RWPE2 (cell line): Measurements from ENCODE around the gene OCRL.

Source experiments
- ATAC-seq: fragments of 200-7000 bp; cut with Tn5 transposase; 3 replicates; pipeline ENCODE4 v1.9.1; 2021; ENCODE audit warnings: low read depth
- DNase-seq: peaks from one replicate; pipeline ENCODE4 v3.0.0-alpha.2; 2020; ENCODE audit warnings: low spot score
- H3K27ac ChIP-seq: fragments of 450-650 bp; 2 replicates; pipeline ENCODE4 v1.5.1; 2017; ENCODE audit warnings: mild to moderate bottlenecking; ENCODE audit not compliant: poor library complexity, severe bottlenecking
- H3K27me3 ChIP-seq: fragments of 250-450 bp; sonication (Bioruptor Pico); 2 replicates; pipeline ENCODE4 v1.5.1; 2021; ENCODE audit warnings: mild to moderate bottlenecking, moderate library complexity; ENCODE audit not compliant: insufficient read depth, poor library complexity, severe bottlenecking
- H3K36me3 ChIP-seq: fragments of 250-450 bp; sonication (Bioruptor Pico); 2 replicates; pipeline ENCODE4 v1.5.1; 2020; ENCODE audit warnings: low read depth, mild to moderate bottlenecking, moderate library complexity
- H3K4me1 ChIP-seq: fragments of 250-450 bp; sonication (Bioruptor Pico); 2 replicates; pipeline ENCODE4 v1.5.1; 2021; ENCODE audit warnings: mild to moderate bottlenecking, moderate library complexity; ENCODE audit not compliant: insufficient read depth, poor library complexity, severe bottlenecking
- H3K4me3 ChIP-seq: fragments of 250-450 bp; sonication (Bioruptor Pico); 2 replicates; pipeline ENCODE4 v1.5.1; 2021; ENCODE audit warnings: mild to moderate bottlenecking, moderate library complexity; ENCODE audit not compliant: severe bottlenecking
- H3K9me3 ChIP-seq: fragments of 250-450 bp; sonication (Bioruptor Pico); 2 replicates; pipeline ENCODE4 v1.5.1; 2021; ENCODE audit warnings: mild to moderate bottlenecking, moderate library complexity; ENCODE audit not compliant: severe bottlenecking
- TF ChIP-seq, protein P1 (sequence below): fragments of 450-650 bp; IDR thresholded peaks from one replicate; pipeline ENCODE4 v1.5.1; 2017; ENCODE audit warnings: mild to moderate bottlenecking, moderate library complexity; ENCODE audit not compliant: poor library complexity, severe bottlenecking

Gene OCRL

GRCh38 chrX:129626026-129626425 is 86.0 kb downstream of the OCRL start:
- no peak for ATAC-seq
- Histone ChIP-seq H3K36me3 (no peaks in the 10 kb centered on the region), H3K4me1 (no peaks in the 10 kb centered on the region), H3K4me3 (no peak overlapping the region), H3K9me3 (no peaks in the 10 kb centered on the region), H3K27ac (no peak overlapping the region), H3K27me3 (no peaks in the 10 kb centered on the region)
- TF ChIP-seq, protein P1, sequence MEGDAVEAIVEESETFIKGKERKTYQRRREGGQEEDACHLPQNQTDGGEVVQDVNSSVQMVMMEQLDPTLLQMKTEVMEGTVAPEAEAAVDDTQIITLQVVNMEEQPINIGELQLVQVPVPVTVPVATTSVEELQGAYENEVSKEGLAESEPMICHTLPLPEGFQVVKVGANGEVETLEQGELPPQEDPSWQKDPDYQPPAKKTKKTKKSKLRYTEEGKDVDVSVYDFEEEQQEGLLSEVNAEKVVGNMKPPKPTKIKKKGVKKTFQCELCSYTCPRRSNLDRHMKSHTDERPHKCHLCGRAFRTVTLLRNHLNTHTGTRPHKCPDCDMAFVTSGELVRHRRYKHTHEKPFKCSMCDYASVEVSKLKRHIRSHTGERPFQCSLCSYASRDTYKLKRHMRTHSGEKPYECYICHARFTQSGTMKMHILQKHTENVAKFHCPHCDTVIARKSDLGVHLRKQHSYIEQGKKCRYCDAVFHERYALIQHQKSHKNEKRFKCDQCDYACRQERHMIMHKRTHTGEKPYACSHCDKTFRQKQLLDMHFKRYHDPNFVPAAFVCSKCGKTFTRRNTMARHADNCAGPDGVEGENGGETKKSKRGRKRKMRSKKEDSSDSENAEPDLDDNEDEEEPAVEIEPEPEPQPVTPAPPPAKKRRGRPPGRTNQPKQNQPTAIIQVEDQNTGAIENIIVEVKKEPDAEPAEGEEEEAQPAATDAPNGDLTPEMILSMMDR = no peak
- no peak for DNase-seq

- Histone ChIP-seq H3K9me3 (no peaks in the 10 kb centered on the region), H3K4me3 (no peak overlapping the region), H3K36me3 (no peaks in the 10 kb centered on the region), H3K27ac (no peak overlapping the region), H3K27me3 (no peaks in the 10 kb centered on the region), H3K4me1 (no peaks in the 10 kb centered on the region)
- DNase-seq (no peak), ATAC-seq (no peak)
- TF ChIP-seq, protein P1 = no peak
These were observed 89.8 kb downstream of the OCRL start for GRCh38 chrX:129629837-129630236.

GRCh38 chrX:129631849-129632248 is 91.8 kb downstream of the OCRL start:
- no peaks in the 10 kb centered on the region for H3K27me3 ChIP-seq
- H3K9me3 ChIP-seq = no peaks in the 10 kb centered on the region
- peaks cover 4% of the 10 kb centered on the region for H3K4me1 ChIP-seq
- H3K27ac ChIP-seq = no peak overlapping the region
- no peak overlapping the region for H3K4me3 ChIP-seq
- ATAC-seq (no peak), DNase-seq (no peak)
- H3K36me3 ChIP-seq = no peaks in the 10 kb centered on the region
- TF ChIP-seq, protein P1 = no peak

- no peak for ATAC-seq
- no peaks in the 10 kb centered on the region for H3K9me3 ChIP-seq
- no peaks in the 10 kb centered on the region for H3K27me3 ChIP-seq
- H3K36me3 ChIP-seq = no peaks in the 10 kb centered on the region
- no peak overlapping the region for H3K27ac ChIP-seq
- no peak for DNase-seq
- no peak overlapping the region for H3K4me3 ChIP-seq
- peaks cover 5% of the 10 kb centered on the region for H3K4me1 ChIP-seq
- TF ChIP-seq, protein P1 = no peak
These were observed 92.4 kb downstream of the OCRL start for GRCh38 chrX:129632443-129632842.

GRCh38 chrX:129634541-129634940 is 94.5 kb downstream of the OCRL start:
- Histone ChIP-seq H3K27me3 (no peaks in the 10 kb centered on the region), H3K36me3 (no peaks in the 10 kb centered on the region), H3K27ac (no peak overlapping the region), H3K4me1 (peaks cover 5% of the 10 kb centered on the region), H3K4me3 (no peak overlapping the region), H3K9me3 (no peaks in the 10 kb centered on the region)
- ATAC-seq = no peak
- TF ChIP-seq, protein P1 = no peak
- DNase-seq = no peak
